Osteocyte (in vitro differentiated cells): ENCODE data around the gene UQCRC1. TPM values are rescaled to one million over a fixed set of nuclear protein-coding genes. Genes with fewer than 3 reads are reported as not detected.

Source experiments
- DNase-seq: peaks from one replicate; pipeline ENCODE4 v3.0.0; 2021; ENCODE audit warnings: mixed read lengths; ENCODE audit not compliant: unreplicated experiment; ENCODE audit errors: extremely low spot score
- H3K27ac Mint-ChIP-seq: one replicate; pipeline ENCODE4 v1.8.0; 2021; ENCODE audit warnings: mild to moderate bottlenecking, mixed read lengths; ENCODE audit not compliant: unreplicated experiment
- H3K27me3 Mint-ChIP-seq: one replicate; pipeline ENCODE4 v1.8.0; 2021; ENCODE audit warnings: mixed read lengths; ENCODE audit not compliant: unreplicated experiment
- H3K36me3 Mint-ChIP-seq: one replicate; pipeline ENCODE4 v1.8.0; 2021; ENCODE audit warnings: mixed read lengths; ENCODE audit not compliant: unreplicated experiment
- H3K4me1 Mint-ChIP-seq: one replicate; pipeline ENCODE4 v1.8.0; 2021; ENCODE audit warnings: mixed read lengths; ENCODE audit not compliant: unreplicated experiment
- H3K4me3 Mint-ChIP-seq: one replicate; pipeline ENCODE4 v1.8.0; 2021; ENCODE audit warnings: mild to moderate bottlenecking, moderate library complexity, mixed read lengths; ENCODE audit not compliant: unreplicated experiment
- H3K9me3 Mint-ChIP-seq: one replicate; pipeline ENCODE4 v1.8.0; 2021; ENCODE audit warnings: mixed read lengths; ENCODE audit not compliant: unreplicated experiment
- CTCF ChIP-seq: fragments of 200-600 bp; sonication (generic); IDR thresholded peaks from 2 replicates; pipeline ENCODE4 v1.5.0; 2021; ENCODE audit warnings: antibody characterized with exemption, mild to moderate bottlenecking, moderate library complexity
- total RNA-seq: library from RNA; stranded (reverse); gene quantifications from 2 replicates; pipeline ENCODE4 v1.2.1, GENCODE V29; 2021

The UQCRC1 gene
- total RNA-seq, 1 donor from 2014 or later, result 202 TPM

DNA sequence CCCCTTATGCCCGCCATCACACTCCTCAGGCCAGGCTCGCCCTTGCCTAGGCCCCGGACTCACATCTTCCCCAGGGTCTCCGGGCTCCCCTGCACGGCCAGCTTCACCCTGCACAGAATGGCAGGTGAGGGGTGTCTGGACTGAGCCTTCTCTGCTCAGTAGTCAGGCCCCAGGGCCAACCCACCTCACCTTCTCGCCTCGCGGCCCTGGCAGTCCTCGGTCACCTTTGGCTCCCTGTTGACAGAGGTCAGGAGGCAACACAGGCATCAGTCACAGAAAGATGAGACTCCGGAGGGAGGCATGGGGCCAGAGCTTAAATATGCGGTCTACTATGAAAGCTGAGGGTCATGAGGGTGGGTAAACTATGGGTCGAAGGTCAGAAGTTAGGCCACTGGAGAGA is 37.5 kb downstream of the UQCRC1 start:
- Mint-ChIP-seq H3K27ac (no peak overlapping the region), H3K4me3 (no peak overlapping the region), H3K9me3 (no peaks in the 10 kb centered on the region), H3K4me1 (peaks cover 3% of the 10 kb centered on the region), H3K27me3 (no peaks in the 10 kb centered on the region), H3K36me3 (peaks cover 4% of the 10 kb centered on the region)
- no peak for DNase-seq
- no peak for TF ChIP-seq CTCF

GRCh38 chr3:48569808-48570450 is 39.5 kb downstream of the UQCRC1 start:
- no peak for TF ChIP-seq CTCF
- H3K27me3 Mint-ChIP-seq, result no peaks in the 10 kb centered on the region
- no peak overlapping the region for H3K27ac Mint-ChIP-seq

GRCh38 chr3:48569400-48569799 is 40.0 kb downstream of the UQCRC1 start:
- no peak for DNase-seq
- H3K27me3 Mint-ChIP-seq, result no peaks in the 10 kb centered on the region
- H3K36me3 Mint-ChIP-seq, result peaks cover 1% of the 10 kb centered on the region

More at GRCh38 chr3:48569808-48570450, 39.5 kb downstream of the UQCRC1 start:
- H3K9me3 Mint-ChIP-seq, result no peaks in the 10 kb centered on the region
- DNase-seq, result no peak
- peaks cover 1% of the 10 kb centered on the region for H3K36me3 Mint-ChIP-seq
- no peak overlapping the region for H3K4me3 Mint-ChIP-seq
- H3K4me1 Mint-ChIP-seq, result peaks cover 16% of the 10 kb centered on the region

GRCh38 chr3:48568476-48568875 is 41.0 kb downstream of the UQCRC1 start:
- Mint-ChIP-seq H3K27ac (no peak overlapping the region), H3K36me3 (peaks cover 1% of the 10 kb centered on the region), H3K4me3 (no peak overlapping the region), H3K4me1 (peaks cover 30% of the 10 kb centered on the region), H3K27me3 (no peaks in the 10 kb centered on the region), H3K9me3 (no peaks in the 10 kb centered on the region)
- no peak for DNase-seq
- TF ChIP-seq CTCF, result no peak

More at GRCh38 chr3:48569400-48569799, 40.0 kb downstream of the UQCRC1 start:
- Mint-ChIP-seq H3K9me3 (no peaks in the 10 kb centered on the region), H3K4me3 (no peak overlapping the region), H3K4me1 (peaks cover 20% of the 10 kb centered on the region), H3K27ac (no peak overlapping the region)
- no peak for TF ChIP-seq CTCF

DNA sequence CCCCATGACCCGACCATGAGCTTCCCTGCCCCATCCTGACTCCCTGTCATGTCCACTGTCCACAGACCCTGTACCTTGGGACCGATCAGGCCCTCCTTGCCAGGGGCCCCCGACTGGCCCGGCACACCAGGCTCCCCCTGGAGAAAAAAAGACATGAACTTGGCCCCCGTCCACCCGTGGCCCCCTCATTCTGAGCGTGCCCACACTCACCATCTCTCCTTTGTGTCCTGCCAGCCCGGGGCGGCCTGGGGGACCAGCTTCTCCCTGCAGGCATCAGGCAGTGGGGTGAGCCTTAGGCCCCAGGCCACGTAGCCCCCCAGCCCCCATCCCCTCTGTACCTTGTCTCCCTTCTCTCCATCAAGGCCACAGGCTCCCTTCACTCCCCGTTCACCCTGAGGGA is 41.9 kb downstream of the UQCRC1 start:
- H3K36me3 Mint-ChIP-seq, result peaks cover 1% of the 10 kb centered on the region
- peaks cover 39% of the 10 kb centered on the region for H3K4me1 Mint-ChIP-seq
- no peaks in the 10 kb centered on the region for H3K9me3 Mint-ChIP-seq
- DNase-seq, result no peak
- no peak for TF ChIP-seq CTCF
- peak overlapping the region; percentile 6 for H3K27ac Mint-ChIP-seq
- no peaks in the 10 kb centered on the region for H3K27me3 Mint-ChIP-seq
- H3K4me3 Mint-ChIP-seq, result no peak overlapping the region
